Measurements from ENCODE around the gene TSTD1.

GRCh38 chr1:160993544-160994193 is 45.1 kb downstream of the TSTD1 start:
- peak in 1 of 5 experiments; percentile 9 for TF ChIP-seq CTCF (IDR thresholded peaks at IDR 0.05 in 4 of 5, conservative IDR thresholded peaks at IDR 0.05 in 1 of 5)
- TF ChIP-seq POLR2A (IDR thresholded peaks at IDR 0.05) = no peak

Measured in gastrocnemius medialis (tissue), 4 donors.